ENCODE data around the gene PHLDB1.

PHLDB1 gene

GRCh38 chr11:118646393-118646792, 39.0 kb downstream of the PHLDB1 start:
- Histone ChIP-seq H4K8ac (ENCODE audit: low read length) (no peak overlapping the region), H3K14ac (ENCODE audit: low read length in 2 of 2) (no peak overlapping the region), H2BK12ac (ENCODE audit: low read length in 2 of 2) (no peak overlapping the region), H3K9ac (ENCODE audit: low read length) (no peak overlapping the region), H4K91ac (ENCODE audit: low read length) (no peak overlapping the region), H3K9me3 (ENCODE audit: control insufficient read depth, low read length) (no peaks in the 10 kb centered on the region), H3K18ac (ENCODE audit: low read depth in 1 of 2, low read length in 2 of 2) (no peak overlapping the region), H2BK120ac (ENCODE audit: low read depth, low read length) (no peak overlapping the region), H3K4ac (ENCODE audit: low read depth in 1 of 2, low read length in 2 of 2) (no peak overlapping the region), H2BK15ac (ENCODE audit: low read depth, poor library complexity, severe bottlenecking) (no peak overlapping the region), H3K36me3 (ENCODE audit: control insufficient read depth in 1 of 2, insufficient read depth in 2 of 2, low read depth in 1 of 2, low read length in 2 of 2) (peaks cover 85 to 95% of the 10 kb centered on the region in 2 experiments), H2BK5ac (ENCODE audit: low read depth, low read length, poor library complexity, severe bottlenecking) (no peak overlapping the region), H3K4me2 (ENCODE audit: low read length, poor library complexity, severe bottlenecking) (no peak overlapping the region), H3K27me3 (ENCODE audit: control insufficient read depth in 1 of 2, insufficient read depth in 1 of 2, low read length in 2 of 2) (no peaks in the 10 kb centered on the region), H3K4me3 (ENCODE audit: insufficient read depth in 1 of 2, low read depth in 1 of 2, low read length in 2 of 2) (peak overlapping the region in 1 of 2 experiments; percentile 0), H3K79me1 (replicated peaks; ENCODE audit: low read length, poor library complexity, severe bottlenecking) (peaks cover 53% of the 10 kb centered on the region), H3K23ac (ENCODE audit: low read length in 2 of 2) (no peak overlapping the region), H2AK5ac (ENCODE audit: low read length, severe bottlenecking) (no peak overlapping the region), H3K4me1 (ENCODE audit: control insufficient read depth, insufficient read depth, low read depth, low read length) (peaks cover 4% of the 10 kb centered on the region), H3K27ac (ENCODE audit: low read length, poor library complexity, severe bottlenecking) (no peak overlapping the region), H2AFZ (ENCODE audit: low read depth, low read length) (no peak overlapping the region)
- DNase-seq: no peak
- 93% methylated on average over 3 of the region's 3 CpGs for WGBS

GRCh38 chr11:118648291-118648690, 40.9 kb downstream of the PHLDB1 start:
- Histone ChIP-seq H3K4me2 (ENCODE audit: low read length, poor library complexity, severe bottlenecking) (no peak overlapping the region), H2BK12ac (ENCODE audit: low read length in 2 of 2) (no peak overlapping the region), H2AFZ (ENCODE audit: low read depth, low read length) (no peak overlapping the region), H3K27me3 (ENCODE audit: control insufficient read depth in 1 of 2, insufficient read depth in 1 of 2, low read length in 2 of 2) (no peaks in the 10 kb centered on the region), H3K79me1 (replicated peaks; ENCODE audit: low read length, poor library complexity, severe bottlenecking) (peaks cover 51% of the 10 kb centered on the region), H3K4ac (ENCODE audit: low read depth in 1 of 2, low read length in 2 of 2) (no peak overlapping the region), H3K9me3 (ENCODE audit: control insufficient read depth, low read length) (no peaks in the 10 kb centered on the region), H4K8ac (ENCODE audit: low read length) (no peak overlapping the region), H3K9ac (ENCODE audit: low read length) (peak overlapping the region; percentile 41), H3K14ac (ENCODE audit: low read length in 2 of 2) (no peak overlapping the region), H3K4me3 (ENCODE audit: insufficient read depth in 1 of 2, low read depth in 1 of 2, low read length in 2 of 2) (no peak overlapping the region), H3K36me3 (ENCODE audit: control insufficient read depth in 1 of 2, insufficient read depth in 2 of 2, low read depth in 1 of 2, low read length in 2 of 2) (peaks cover 85 to 93% of the 10 kb centered on the region in 2 experiments), H4K91ac (ENCODE audit: low read length) (no peak overlapping the region), H3K18ac (ENCODE audit: low read depth in 1 of 2, low read length in 2 of 2) (no peak overlapping the region), H2BK5ac (ENCODE audit: low read depth, low read length, poor library complexity, severe bottlenecking) (no peak overlapping the region), H3K27ac (ENCODE audit: low read length, poor library complexity, severe bottlenecking) (no peak overlapping the region), H2BK15ac (ENCODE audit: low read depth, poor library complexity, severe bottlenecking) (no peak overlapping the region), H3K4me1 (ENCODE audit: control insufficient read depth, insufficient read depth, low read depth, low read length) (no peaks in the 10 kb centered on the region), H3K23ac (ENCODE audit: low read length in 2 of 2) (no peak overlapping the region), H2AK5ac (ENCODE audit: low read length, severe bottlenecking) (no peak overlapping the region), H2BK120ac (ENCODE audit: low read depth, low read length) (no peak overlapping the region)
- DNase-seq: no peak
- WGBS: 96% methylated on average over 4 of the region's 5 CpGs

GRCh38 chr11:118649941-118650340, 42.5 kb downstream of the PHLDB1 start:
- H3K14ac ChIP-seq (ENCODE audit: low read length in 2 of 2): no peak overlapping the region

GRCh38 chr11:118650366-118650765, 43.0 kb downstream of the PHLDB1 start:
- no peak overlapping the region for H3K18ac ChIP-seq (ENCODE audit: low read depth in 1 of 2, low read length in 2 of 2)
- no peak overlapping the region for H2BK120ac ChIP-seq (ENCODE audit: low read depth, low read length)
- no peak overlapping the region for H3K9ac ChIP-seq (ENCODE audit: low read length)
- no peak overlapping the region for H3K14ac ChIP-seq (ENCODE audit: low read length in 2 of 2)
- H3K27me3 ChIP-seq (ENCODE audit: control insufficient read depth in 1 of 2, insufficient read depth in 1 of 2, low read length in 2 of 2): no peaks in the 10 kb centered on the region
- H2BK5ac ChIP-seq (ENCODE audit: low read depth, low read length, poor library complexity, severe bottlenecking): no peak overlapping the region
- no peak overlapping the region for H3K27ac ChIP-seq (ENCODE audit: low read length, poor library complexity, severe bottlenecking)
- H3K79me1 ChIP-seq (replicated peaks; ENCODE audit: low read length, poor library complexity, severe bottlenecking): peaks cover 39% of the 10 kb centered on the region
- 99% methylated on average over 8 of the region's 8 CpGs for WGBS
- no peak overlapping the region for H3K23ac ChIP-seq (ENCODE audit: low read length in 2 of 2)
- no peaks in the 10 kb centered on the region for H3K9me3 ChIP-seq (ENCODE audit: control insufficient read depth, low read length)
- H4K8ac ChIP-seq (ENCODE audit: low read length): no peak overlapping the region
- peaks cover 73 to 92% of the 10 kb centered on the region in 2 experiments for H3K36me3 ChIP-seq (ENCODE audit: control insufficient read depth in 1 of 2, insufficient read depth in 2 of 2, low read depth in 1 of 2, low read length in 2 of 2)
- no peak overlapping the region for H2BK15ac ChIP-seq (ENCODE audit: low read depth, poor library complexity, severe bottlenecking)
- DNase-seq: no peak
- H3K4me3 ChIP-seq (ENCODE audit: insufficient read depth in 1 of 2, low read depth in 1 of 2, low read length in 2 of 2): no peak overlapping the region
- no peak overlapping the region for H4K91ac ChIP-seq (ENCODE audit: low read length)
- no peak overlapping the region for H3K4me2 ChIP-seq (ENCODE audit: low read length, poor library complexity, severe bottlenecking)
- no peak overlapping the region for H2AFZ ChIP-seq (ENCODE audit: low read depth, low read length)
- no peak overlapping the region for H2AK5ac ChIP-seq (ENCODE audit: low read length, severe bottlenecking)
- peak overlapping the region in 1 of 2 experiments; percentile 11 for H2BK12ac ChIP-seq (ENCODE audit: low read length in 2 of 2)
- no peak overlapping the region for H3K4ac ChIP-seq (ENCODE audit: low read depth in 1 of 2, low read length in 2 of 2)
- H3K4me1 ChIP-seq (ENCODE audit: control insufficient read depth, insufficient read depth, low read depth, low read length): no peaks in the 10 kb centered on the region

More at GRCh38 chr11:118649941-118650340, 42.5 kb downstream of the PHLDB1 start:
- Histone ChIP-seq H3K79me1 (replicated peaks; ENCODE audit: low read length, poor library complexity, severe bottlenecking) (peaks cover 43% of the 10 kb centered on the region), H3K18ac (ENCODE audit: low read depth in 1 of 2, low read length in 2 of 2) (no peak overlapping the region), H2BK12ac (ENCODE audit: low read length in 2 of 2) (peak overlapping the region in 1 of 2 experiments; percentile 11), H3K4me2 (ENCODE audit: low read length, poor library complexity, severe bottlenecking) (no peak overlapping the region), H3K27ac (ENCODE audit: low read length, poor library complexity, severe bottlenecking) (no peak overlapping the region), H3K36me3 (ENCODE audit: control insufficient read depth in 1 of 2, insufficient read depth in 2 of 2, low read depth in 1 of 2, low read length in 2 of 2) (peaks cover 76 to 92% of the 10 kb centered on the region in 2 experiments), H3K27me3 (ENCODE audit: control insufficient read depth in 1 of 2, insufficient read depth in 1 of 2, low read length in 2 of 2) (no peaks in the 10 kb centered on the region), H2BK5ac (ENCODE audit: low read depth, low read length, poor library complexity, severe bottlenecking) (no peak overlapping the region), H3K9me3 (ENCODE audit: control insufficient read depth, low read length) (no peaks in the 10 kb centered on the region), H3K4me3 (ENCODE audit: insufficient read depth in 1 of 2, low read depth in 1 of 2, low read length in 2 of 2) (no peak overlapping the region), H2AK5ac (ENCODE audit: low read length, severe bottlenecking) (no peak overlapping the region), H2BK15ac (ENCODE audit: low read depth, poor library complexity, severe bottlenecking) (no peak overlapping the region), H2BK120ac (ENCODE audit: low read depth, low read length) (no peak overlapping the region), H4K8ac (ENCODE audit: low read length) (no peak overlapping the region), H3K4ac (ENCODE audit: low read depth in 1 of 2, low read length in 2 of 2) (no peak overlapping the region), H3K4me1 (ENCODE audit: control insufficient read depth, insufficient read depth, low read depth, low read length) (no peaks in the 10 kb centered on the region), H4K91ac (ENCODE audit: low read length) (no peak overlapping the region), H2AFZ (ENCODE audit: low read depth, low read length) (no peak overlapping the region), H3K23ac (ENCODE audit: low read length in 2 of 2) (no peak overlapping the region), H3K9ac (ENCODE audit: low read length) (no peak overlapping the region)
- WGBS: 98% methylated on average over 10 of the region's 10 CpGs
- no peak for DNase-seq

All from mesenchymal stem cell (in vitro differentiated cells and primary cell).